GM19025 (cell line): ENCODE data around the gene PLEKHA7.

Experiments used
- ATAC-seq: cut with Tn5 transposase; IDR thresholded peaks from one replicate; pipeline ENCODE4 v1.9.1; 2021; ENCODE audit warnings: mild to moderate bottlenecking, low read depth, moderate library complexity; ENCODE audit not compliant: unreplicated experiment

Gene PLEKHA7

DNA sequence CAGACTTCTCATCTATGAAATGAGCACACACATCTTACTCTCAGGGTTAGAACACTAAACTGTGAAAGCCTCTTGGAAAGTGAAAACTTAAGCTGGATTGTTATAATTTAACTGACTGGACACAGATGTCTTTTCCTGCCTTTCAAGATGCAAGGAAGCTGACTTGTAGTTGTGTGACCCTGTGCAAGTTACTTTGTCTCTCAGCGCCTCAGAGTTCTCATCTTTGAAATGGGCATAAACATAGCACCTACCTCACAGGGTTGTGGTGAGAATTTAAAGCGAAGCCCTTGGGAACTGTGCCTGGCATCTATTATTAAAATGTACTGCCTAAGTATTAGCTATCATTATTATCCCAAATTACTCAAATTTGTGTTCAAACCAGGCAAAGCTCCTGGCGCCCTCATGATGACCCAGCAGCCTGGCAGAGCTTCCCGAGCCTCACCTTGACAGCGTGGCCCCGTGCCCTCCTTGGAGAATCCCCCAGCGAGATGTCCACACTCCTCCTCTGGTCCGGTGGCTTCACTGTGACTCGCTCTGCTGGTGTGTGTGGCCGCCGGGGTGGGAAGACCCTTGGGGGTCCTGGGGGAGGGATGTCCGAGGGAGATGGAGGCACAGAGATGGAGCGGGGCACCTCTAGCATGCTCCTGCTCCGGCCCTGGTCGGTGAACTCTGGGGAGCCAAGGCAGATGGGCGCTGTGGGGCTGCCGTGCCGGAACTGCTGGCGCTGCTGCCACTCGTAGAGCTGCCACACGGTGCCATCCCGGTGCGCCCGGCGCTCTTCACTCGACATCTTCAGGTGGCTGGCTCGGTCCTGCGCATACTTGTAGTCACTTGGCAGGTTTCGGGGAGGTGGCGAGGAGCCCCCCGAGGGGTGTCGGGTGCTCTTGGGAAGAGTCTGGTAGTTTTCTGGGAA lies 197.6 kb downstream of the PLEKHA7 start:
- no peak for ATAC-seq

- no peak for ATAC-seq
These were observed 199.0 kb downstream of the PLEKHA7 start for GRCh38 chr11:16815047-16815767.

- ATAC-seq = no peak
These were observed 199.7 kb downstream of the PLEKHA7 start for GRCh38 chr11:16814410-16815046.

DNA sequence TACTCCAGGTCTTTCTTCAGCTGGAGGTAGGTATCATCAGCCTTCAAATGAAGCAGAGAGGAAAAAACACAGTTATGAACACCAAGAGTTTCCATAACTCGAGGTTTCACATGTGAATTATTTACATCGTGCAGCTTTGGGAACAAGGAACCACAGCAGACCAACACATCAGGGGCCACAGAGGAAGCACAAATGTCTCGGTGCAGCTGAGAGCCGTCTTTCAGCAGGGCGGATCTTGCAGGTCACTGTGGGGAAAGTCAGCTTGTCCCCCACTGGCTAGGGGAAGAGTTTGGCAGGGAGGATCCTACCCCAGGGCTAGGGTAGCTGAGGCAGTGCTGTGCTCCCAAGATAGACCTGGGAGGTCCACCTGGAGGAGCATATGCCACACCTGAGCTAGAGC lies 201.1 kb downstream of the PLEKHA7 start:
- ATAC-seq = no peak

GRCh38 chr11:16812274-16812673 lies 201.9 kb downstream of the PLEKHA7 start:
- no peak for ATAC-seq

DNA sequence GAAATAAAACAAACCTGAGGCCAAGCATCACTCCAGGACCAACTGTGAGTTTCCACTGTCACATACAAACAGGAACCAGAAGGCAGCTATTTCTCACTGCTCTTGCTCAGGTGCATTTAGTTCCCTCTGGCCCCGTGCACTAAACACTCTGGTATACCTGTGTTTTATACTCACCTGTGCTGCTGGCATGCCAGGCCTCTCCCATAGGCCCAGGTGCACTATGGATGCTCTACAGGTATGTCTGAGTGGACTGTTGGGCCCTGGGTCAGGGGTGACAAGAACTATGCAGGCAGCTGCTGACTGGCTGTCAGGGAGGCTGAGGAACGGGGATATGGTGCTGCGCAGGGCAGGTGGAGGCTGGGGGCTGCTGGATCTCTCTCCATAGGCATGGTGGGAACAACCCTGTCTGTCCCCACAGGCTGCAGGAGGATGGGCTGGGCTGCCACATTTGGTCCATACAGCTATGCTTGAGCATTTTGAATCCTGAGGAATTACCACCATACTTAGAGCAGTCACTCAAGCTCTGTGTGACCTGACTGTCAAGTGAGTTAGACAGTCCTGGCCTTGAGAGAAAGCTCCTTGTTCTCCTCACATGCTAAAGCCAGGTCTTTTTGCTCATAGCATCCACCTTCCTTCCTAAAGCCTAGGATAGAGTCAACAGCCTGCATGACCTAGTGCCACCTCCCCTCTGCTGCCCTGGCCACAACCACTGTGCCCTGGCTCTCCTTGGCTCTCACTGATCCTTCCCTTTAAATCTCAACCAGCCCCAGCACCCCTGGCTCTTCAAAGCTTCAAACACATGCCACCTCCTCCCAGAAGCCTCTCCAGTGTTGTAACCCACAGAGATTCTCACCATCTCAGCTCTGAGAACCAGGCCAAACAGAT lies 202.8 kb downstream of the PLEKHA7 start:
- no peak for ATAC-seq

DNA sequence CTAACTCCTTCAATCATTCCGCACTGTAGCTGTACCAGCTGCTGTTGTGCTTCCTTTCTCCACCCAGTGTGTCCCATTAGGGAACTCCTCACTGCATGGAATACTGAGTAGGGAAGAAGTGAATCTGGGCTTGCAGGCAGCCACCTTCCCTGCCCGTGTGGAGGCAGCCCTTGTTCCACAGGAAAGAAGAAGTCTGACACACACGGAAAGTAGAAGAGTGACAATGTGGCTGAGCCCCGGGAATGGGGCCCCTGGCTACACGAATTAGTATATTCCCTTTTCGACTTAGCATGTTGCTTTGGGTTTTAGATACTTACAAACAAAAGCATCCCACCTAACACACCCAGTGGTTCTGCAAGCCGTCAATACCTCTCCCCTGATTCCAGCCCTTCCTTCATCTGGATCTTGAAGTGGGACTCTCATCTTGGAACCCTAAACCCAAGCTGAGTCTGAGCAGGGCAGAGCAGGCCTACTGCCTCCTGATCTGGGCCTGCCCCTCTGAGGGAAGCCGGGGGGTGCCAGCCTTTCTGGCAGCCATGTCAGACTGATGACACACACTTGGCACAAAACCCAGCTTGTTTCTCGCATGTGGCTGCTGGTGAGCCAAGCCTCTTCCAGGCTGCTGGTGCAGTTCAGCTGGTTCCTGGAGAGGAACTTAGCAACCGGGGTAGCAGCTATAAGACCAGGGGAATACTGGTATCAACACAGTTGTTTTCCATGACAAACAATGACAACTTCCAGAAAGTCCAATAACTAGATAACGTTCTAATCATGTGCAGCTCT lies 204.1 kb downstream of the PLEKHA7 start:
- no peak for ATAC-seq

DNA sequence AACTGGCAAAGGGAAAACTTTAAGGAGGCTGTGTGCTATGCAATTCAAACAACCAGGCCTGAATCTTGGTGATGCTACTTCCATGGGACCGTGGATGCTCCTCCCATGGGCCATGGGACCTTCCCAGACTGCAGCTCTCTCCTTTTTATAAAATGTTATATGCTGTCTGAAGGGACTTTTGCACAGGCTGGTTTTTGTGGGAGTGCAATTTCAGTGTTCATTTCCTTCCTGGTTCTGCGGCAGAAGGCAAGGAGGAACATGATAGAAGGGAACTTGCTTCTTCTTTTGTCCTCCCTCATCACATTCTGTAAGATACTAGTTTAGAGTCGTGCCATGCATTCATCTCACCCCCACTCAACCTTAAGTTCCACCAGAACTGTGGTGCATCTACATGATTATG lies 206.9 kb downstream of the PLEKHA7 start:
- ATAC-seq = no peak

GRCh38 chr11:16806791-16807190 lies 207.4 kb downstream of the PLEKHA7 start:
- ATAC-seq = no peak

GRCh38 chr11:16805938-16806337 lies 208.3 kb downstream of the PLEKHA7 start:
- ATAC-seq = no peak

GRCh38 chr11:16804104-16804947 lies 209.9 kb downstream of the PLEKHA7 start:
- no peak for ATAC-seq

- no peak for ATAC-seq
These were observed 212.8 kb downstream of the PLEKHA7 start for GRCh38 chr11:16801288-16801980.

GRCh38 chr11:16800382-16800781 lies 213.8 kb downstream of the PLEKHA7 start:
- ATAC-seq = no peak

DNA sequence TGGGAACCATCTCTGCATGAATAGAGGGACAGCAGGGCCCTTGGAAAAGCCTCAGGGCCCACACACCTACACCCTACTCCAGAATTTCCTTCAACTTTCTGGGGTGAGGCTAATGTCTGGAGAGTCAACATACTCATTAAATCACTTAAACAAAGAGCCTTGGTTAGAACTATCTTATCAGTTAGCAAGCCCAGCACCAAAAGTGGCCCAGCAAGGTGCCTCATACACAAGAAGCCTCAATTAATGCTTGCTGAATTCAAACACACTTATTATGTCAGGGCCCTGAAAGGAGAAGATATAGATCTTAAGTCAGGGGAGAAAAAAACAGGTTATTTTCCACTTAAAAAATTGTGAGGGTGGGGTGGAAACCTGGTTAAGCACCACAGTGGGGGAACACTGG lies 214.3 kb downstream of the PLEKHA7 start:
- ATAC-seq = no peak

GRCh38 chr11:16799221-16799620 lies 215.0 kb downstream of the PLEKHA7 start:
- no peak for ATAC-seq

DNA sequence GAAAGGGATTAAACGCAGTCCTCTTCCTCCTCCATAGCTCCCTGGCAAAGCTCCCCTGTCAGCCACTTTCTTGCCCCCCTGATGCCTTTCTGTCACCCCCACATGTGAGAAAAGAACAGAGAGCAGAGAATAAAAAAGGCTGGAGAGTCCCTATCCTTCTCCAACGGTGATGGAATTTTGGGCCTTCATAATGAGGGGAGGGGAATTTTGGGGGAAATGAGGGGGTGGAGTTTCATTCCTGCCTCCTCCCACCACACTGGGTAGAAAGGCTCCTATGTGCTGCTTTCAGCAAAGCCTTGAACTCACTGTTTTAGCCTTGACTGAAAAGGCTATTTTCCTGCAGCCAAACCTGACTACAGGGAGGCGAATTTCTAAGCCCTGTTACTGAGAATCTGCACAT lies 216.4 kb downstream of the PLEKHA7 start:
- no peak for ATAC-seq

DNA sequence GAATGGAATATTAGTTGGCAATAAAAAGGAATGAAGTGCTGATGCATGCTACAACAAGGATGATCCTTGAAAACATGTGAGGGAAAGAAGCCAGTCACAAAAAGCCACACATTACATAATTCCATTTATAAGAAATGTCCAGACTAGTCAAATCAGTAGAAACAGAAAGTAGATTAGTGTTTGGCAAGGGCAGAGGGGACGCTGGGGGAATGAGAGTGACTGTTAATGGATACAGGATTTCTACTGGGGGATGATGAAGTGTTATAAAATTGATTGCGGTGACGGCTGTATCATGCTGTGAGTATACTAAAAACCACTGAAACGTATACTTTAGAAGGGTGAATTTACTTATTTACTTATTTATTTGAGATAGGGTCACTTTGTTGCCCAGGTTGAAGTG lies 217.9 kb downstream of the PLEKHA7 start:
- no peak for ATAC-seq

- ATAC-seq = no peak
These were observed 219.1 kb downstream of the PLEKHA7 start for GRCh38 chr11:16795146-16795545.
